ENCODE measurements around the gene PODN. TPM values are rescaled to one million over a fixed set of nuclear protein-coding genes. Genes with fewer than 3 reads are reported as not detected.

Gene PODN
- total and polyA plus RNA-seq, 11 donors = 5.2 to 61.8 (median 16.7) TPM

DNA sequence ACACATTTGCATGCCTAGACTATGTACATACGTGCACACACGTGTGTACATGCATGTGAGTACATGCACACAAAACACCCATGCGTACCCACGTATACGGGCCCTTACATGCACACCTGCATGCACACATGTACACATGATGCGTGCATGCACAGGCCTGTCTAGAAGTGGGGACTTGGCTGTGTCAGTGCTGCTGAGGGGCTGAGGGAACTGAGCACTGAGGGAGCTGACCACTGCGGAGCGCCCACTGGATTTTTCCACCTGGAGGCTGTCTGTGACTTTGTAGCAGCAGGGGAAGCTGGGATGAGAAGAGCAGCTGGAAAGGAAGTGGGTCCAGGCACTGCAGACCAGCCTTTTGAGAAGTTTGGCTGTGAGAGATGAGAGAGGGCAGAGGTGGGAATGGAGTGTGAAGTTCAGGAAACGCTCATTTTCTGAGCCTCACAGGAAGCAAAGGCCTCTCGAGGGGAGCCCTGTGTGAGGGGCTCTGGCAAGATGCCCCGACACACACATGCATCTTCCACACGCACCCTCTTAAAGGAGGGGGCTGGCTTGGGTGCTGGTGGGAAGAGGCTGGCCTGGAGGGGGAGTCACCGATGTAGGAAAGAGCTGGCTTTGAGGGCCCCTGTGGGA, 20.9 kb downstream of the PODN start:
- no peak for TF ChIP-seq POLR2A (IDR thresholded peaks at IDR 0.05)
- no peak for TF ChIP-seq CTCF (IDR thresholded peaks at IDR 0.05)
- no peaks in the 10 kb centered on the region for H3K9me3 ChIP-seq
- WGBS, 4 donors = 76 to 84% (median 83%) methylated on average over 13 of the region's 13 CpGs
- H3K36me3 ChIP-seq = peaks cover 0 to 50% (median 0%) of the 10 kb centered on the region in 9 donors
- no peaks in the 10 kb centered on the region for H3K27me3 ChIP-seq
- DNase-seq = peak in 1 of 5 donors; percentile 19
- ATAC-seq = no peak
- H3K27ac ChIP-seq = no peak overlapping the region
- H3K4me3 ChIP-seq = no peak overlapping the region
- intact Hi-C loops (cut with DNase I) = no loop called here
- peaks cover 0 to 17% (median 0%) of the 10 kb centered on the region in 12 donors for H3K4me1 ChIP-seq

DNA sequence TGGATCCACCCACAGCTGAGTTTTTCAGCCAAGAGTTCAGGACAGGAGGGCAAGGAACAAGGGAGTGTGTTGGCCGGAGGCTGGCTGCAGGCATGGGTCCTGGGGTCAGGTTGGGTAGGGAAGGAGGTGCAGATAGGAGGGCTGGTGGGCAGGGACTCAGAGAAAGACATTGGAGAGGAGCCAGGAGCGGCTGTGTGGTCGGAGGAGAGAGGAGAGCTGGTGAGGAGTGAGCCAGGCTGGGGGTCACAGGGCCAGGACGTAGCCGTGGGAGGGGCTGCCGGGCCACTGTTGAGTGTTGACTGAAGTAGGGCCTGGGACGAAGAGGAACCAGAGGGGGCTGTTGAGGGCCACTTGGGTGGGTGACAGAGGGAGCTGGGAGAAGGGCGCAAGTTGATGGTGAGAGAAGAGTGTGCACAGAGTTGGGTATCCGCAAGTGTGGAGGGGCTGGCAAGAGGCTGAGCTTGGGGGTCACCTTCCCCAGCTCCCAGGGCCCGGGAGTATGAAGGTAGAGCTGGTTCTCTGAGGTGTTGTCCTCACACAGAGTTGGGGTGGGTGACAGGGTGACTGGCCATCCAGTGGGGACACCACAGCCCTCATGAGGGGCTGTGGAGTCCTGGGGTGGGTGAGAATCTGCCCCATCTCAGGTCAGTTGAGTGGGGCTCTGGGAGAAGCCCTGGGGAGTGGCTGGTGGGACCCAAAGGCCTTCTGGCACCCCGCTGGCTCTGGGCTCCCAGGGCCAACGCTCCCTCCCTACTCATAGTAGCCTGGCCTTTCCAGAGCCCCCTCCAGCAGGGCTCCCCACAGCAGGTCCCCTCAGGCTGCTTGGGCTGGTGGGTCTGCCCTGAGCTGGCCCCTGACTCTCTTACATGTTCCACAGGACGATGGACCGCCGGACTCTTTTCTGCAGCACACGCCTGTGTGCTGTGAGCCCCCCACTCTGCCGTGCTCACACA, 21.9 kb downstream of the PODN start:
- 76 to 83% (median 79%) methylated on average over 15 to 17 of the region's 17 CpGs for WGBS, 4 donors
- H3K4me3 ChIP-seq = no peak overlapping the region
- intact Hi-C loops (cut with DNase I) = no loop called here
- TF ChIP-seq CTCF (IDR thresholded peaks at IDR 0.05) (no peak), POLR2A (IDR thresholded peaks at IDR 0.05) (no peak)
- peaks cover 0 to 18% (median 0%) of the 10 kb centered on the region in 12 donors for H3K4me1 ChIP-seq
- no peaks in the 10 kb centered on the region for H3K27me3 ChIP-seq
- H3K9me3 ChIP-seq = no peaks in the 10 kb centered on the region
- H3K36me3 ChIP-seq = peaks cover 0 to 41% (median 0%) of the 10 kb centered on the region in 9 donors
- no peak for ATAC-seq
- peak in 1 of 5 donors; percentile 39 for DNase-seq
- no peak overlapping the region for H3K27ac ChIP-seq

- no peak for ATAC-seq
- H3K36me3 ChIP-seq = peaks cover 0 to 38% (median 0%) of the 10 kb centered on the region in 9 donors
- 88 to 94% (median 92%) methylated on average over 8 of the region's 8 CpGs for WGBS, 4 donors
- no peak for TF ChIP-seq CTCF (IDR thresholded peaks at IDR 0.05)
- TF ChIP-seq POLR2A (IDR thresholded peaks at IDR 0.05) = no peak
- intact Hi-C loops (cut with DNase I) = no loop called here
- DNase-seq = peak in 1 of 5 donors; percentile 41
- no peak overlapping the region for H3K27ac ChIP-seq
- H3K4me1 ChIP-seq = peaks cover 0 to 25% (median 0%) of the 10 kb centered on the region in 12 donors
- H3K27me3 ChIP-seq = no peaks in the 10 kb centered on the region
- no peaks in the 10 kb centered on the region for H3K9me3 ChIP-seq
- H3K4me3 ChIP-seq = no peak overlapping the region
Measured at GRCh38 chr1:53084589-53084971, 22.6 kb downstream of the PODN start.

DNA sequence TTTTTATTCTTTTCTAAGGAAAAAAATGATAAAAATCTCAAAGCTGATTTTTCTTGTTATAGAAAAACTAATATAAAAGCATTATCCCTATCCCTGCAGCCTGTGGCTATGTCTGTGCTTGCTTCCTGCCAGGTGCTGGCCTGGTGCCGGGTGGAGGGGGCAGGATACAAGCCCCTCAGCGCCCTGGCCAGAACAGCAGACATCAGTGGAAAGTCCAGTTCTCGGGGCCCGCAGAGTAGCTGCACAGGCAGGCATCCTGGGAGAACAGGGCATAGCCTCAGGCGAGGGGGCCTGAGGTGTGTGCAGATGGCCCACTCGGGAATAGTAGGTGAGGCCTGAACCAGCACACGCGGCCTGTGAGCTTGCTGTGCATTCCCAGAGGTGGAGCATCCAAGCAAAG, 23.4 kb downstream of the PODN start:
- WGBS, 4 donors = 85 to 90% (median 89%) methylated on average over 8 of the region's 8 CpGs
- no peak for DNase-seq
- Histone ChIP-seq H3K9me3 (no peaks in the 10 kb centered on the region), H3K27me3 (no peaks in the 10 kb centered on the region), H3K36me3 (peaks cover 0 to 34% (median 0%) of the 10 kb centered on the region in 9 donors), H3K27ac (no peak overlapping the region), H3K4me3 (no peak overlapping the region), H3K4me1 (peaks cover 0 to 26% (median 0%) of the 10 kb centered on the region in 12 donors)
- no peak for TF ChIP-seq POLR2A (IDR thresholded peaks at IDR 0.05)
- TF ChIP-seq CTCF (IDR thresholded peaks at IDR 0.05) = no peak
- intact Hi-C loops (cut with DNase I) = no loop called here
- no peak for ATAC-seq
